PFSK-1 (cell line): Measurements from ENCODE around the gene CCNO.

ENCODE experiments used
- POLR2AphosphoS5 ChIP-seq: IDR thresholded peaks from 2 replicates; pipeline ENCODE4 v1.6.1; 2012; ENCODE audit warnings: low read depth, mild to moderate bottlenecking, control low read depth, low read length, moderate library complexity
- REST ChIP-seq, 2 experiments: IDR thresholded peaks; 2 replicates each; pipeline versions ENCODE4 v1.6.1 to v1.8.0; 2011 to 2012; ENCODE audit warnings: low read depth in 2 of 2, low read length in 2 of 2, control low read depth in 1 of 2, inconsistent platforms in 1 of 2, mild to moderate bottlenecking in 1 of 2, moderate library complexity in 1 of 2; ENCODE audit not compliant: insufficient read depth in 1 of 2
- SIN3A ChIP-seq: IDR thresholded peaks from 2 replicates; pipeline ENCODE4 v1.6.1; 2012; ENCODE audit warnings: mild to moderate bottlenecking, low read length, moderate library complexity, borderline replicate concordance; ENCODE audit not compliant: insufficient read depth
- TAF1 ChIP-seq: IDR thresholded peaks from 2 replicates; pipeline ENCODE4 v1.6.1; 2012; ENCODE audit warnings: low read length, control low read depth, borderline replicate concordance; ENCODE audit not compliant: insufficient read depth

GRCh38 chr5:55230086-55230629 is 3.2 kb downstream of the CCNO start:
- TF ChIP-seq REST (IDR thresholded peaks at IDR 0.05; ENCODE audit: insufficient read depth in 1 of 2, low read depth in 2 of 2, low read length in 2 of 2) (no peak), POLR2AphosphoS5 (no peak), TAF1 (no peak), SIN3A (no peak)
